ENCODE results near the gene GBGT1.

GRCh38 chr9:133202145-133202513 lies 38.4 kb upstream of the GBGT1 start:
- no peak for TF ChIP-seq POLR2AphosphoS5 (IDR thresholded peaks at IDR 0.05; ENCODE audit: borderline replicate concordance, low read depth, low read length)
- TF ChIP-seq EZH2 (IDR thresholded peaks at IDR 0.05): no peak
- TF ChIP-seq FOXP2 (optimal IDR thresholded peaks at IDR 0.05; ENCODE audit: control extremely low read depth, extremely low read length, insufficient read depth): no peak
